Measurements from ENCODE around the gene DYNC1H1. TPM values are rescaled to one million over a fixed set of nuclear protein-coding genes. Genes with fewer than 3 reads are reported as not detected.
"Not testable (repeated sequence)": the region's sequence is repeated elsewhere in the genome, so short reads cannot be mapped to it uniquely, and the experiment has no call there.

Gene DYNC1H1
- total RNA-seq, 1 donor from 2014 or later: 499 TPM

DNA sequence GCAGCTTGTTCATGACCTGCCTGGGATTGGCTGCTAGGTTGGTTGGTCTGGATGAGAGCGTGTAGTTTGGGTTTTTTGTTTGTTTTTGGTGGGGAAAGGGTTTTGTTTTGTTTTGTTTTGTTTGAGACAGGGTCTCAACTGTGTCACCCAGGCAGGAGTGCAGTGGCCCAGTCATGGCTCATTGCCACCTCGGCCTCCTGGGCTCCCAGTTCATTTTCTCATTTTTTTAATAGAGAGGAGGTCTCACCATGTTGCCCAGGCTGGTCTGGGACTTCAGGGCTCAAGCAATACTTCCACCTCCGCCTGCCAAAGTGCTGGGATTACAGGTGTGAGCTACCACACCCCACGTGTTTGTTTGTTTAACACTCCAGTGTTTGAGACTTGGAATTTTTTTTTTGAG is 3.8 kb downstream of the DYNC1H1 start:
- H3K4me3 ChIP-seq: no peak overlapping the region
- H3K9me3 ChIP-seq: no peaks in the 10 kb centered on the region
- H3K36me3 ChIP-seq: peaks cover 0 to 10% of the 10 kb centered on the region in 2 donors
- intact Hi-C loops (cut with DNase I): no loop called here
- no peak for DNase-seq (ENCODE audit: extremely low spot score in 2 of 2)
- H3K27ac ChIP-seq: peak overlapping the region; percentile 47
- no peaks in the 10 kb centered on the region for H3K27me3 ChIP-seq
- TF ChIP-seq, protein P1, sequence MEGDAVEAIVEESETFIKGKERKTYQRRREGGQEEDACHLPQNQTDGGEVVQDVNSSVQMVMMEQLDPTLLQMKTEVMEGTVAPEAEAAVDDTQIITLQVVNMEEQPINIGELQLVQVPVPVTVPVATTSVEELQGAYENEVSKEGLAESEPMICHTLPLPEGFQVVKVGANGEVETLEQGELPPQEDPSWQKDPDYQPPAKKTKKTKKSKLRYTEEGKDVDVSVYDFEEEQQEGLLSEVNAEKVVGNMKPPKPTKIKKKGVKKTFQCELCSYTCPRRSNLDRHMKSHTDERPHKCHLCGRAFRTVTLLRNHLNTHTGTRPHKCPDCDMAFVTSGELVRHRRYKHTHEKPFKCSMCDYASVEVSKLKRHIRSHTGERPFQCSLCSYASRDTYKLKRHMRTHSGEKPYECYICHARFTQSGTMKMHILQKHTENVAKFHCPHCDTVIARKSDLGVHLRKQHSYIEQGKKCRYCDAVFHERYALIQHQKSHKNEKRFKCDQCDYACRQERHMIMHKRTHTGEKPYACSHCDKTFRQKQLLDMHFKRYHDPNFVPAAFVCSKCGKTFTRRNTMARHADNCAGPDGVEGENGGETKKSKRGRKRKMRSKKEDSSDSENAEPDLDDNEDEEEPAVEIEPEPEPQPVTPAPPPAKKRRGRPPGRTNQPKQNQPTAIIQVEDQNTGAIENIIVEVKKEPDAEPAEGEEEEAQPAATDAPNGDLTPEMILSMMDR (IDR thresholded peaks at IDR 0.05): no peak
- TF ChIP-seq POLR2AphosphoS5 (IDR thresholded peaks at IDR 0.05; ENCODE audit: insufficient read depth in 1 of 2, low read depth in 1 of 2) (no peak), POLR2A (IDR thresholded peaks at IDR 0.05) (no peak)
- peaks cover 69% of the 10 kb centered on the region for H3K4me1 ChIP-seq

DNA sequence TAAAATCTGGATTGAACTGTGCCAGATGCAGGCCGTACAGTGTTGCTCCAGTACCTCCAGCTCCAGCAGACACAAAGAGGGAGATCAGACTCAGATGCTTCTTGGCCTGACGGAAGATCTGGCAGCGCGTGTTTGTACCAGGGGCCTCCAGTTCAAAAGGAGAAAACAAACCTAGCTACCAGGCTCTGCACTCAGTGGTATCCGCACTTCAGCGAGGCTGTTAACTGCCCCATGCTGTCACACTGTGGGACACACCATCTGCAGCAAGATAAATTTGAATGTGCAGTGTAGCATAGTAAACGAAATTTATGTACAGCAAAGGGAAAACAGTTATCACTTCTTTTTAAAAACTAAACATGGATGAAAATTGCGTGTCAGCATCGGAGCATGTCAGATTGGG is 5.1 kb downstream of the DYNC1H1 start:
- Histone ChIP-seq H3K4me3 (no peak overlapping the region), H3K27me3 (no peaks in the 10 kb centered on the region), H3K36me3 (peaks cover 0 to 10% of the 10 kb centered on the region in 2 donors), H3K4me1 (peaks cover 76% of the 10 kb centered on the region), H3K27ac (no peak overlapping the region), H3K9me3 (no peaks in the 10 kb centered on the region)
- DNase-seq (ENCODE audit: extremely low spot score in 2 of 2): no peak
- intact Hi-C loops (cut with DNase I): no loop called here
- TF ChIP-seq POLR2AphosphoS5 (IDR thresholded peaks at IDR 0.05; ENCODE audit: insufficient read depth in 1 of 2, low read depth in 1 of 2): no peak
- TF ChIP-seq, protein P1 (IDR thresholded peaks at IDR 0.05): no peak
- no peak for TF ChIP-seq POLR2A (IDR thresholded peaks at IDR 0.05)

DNA sequence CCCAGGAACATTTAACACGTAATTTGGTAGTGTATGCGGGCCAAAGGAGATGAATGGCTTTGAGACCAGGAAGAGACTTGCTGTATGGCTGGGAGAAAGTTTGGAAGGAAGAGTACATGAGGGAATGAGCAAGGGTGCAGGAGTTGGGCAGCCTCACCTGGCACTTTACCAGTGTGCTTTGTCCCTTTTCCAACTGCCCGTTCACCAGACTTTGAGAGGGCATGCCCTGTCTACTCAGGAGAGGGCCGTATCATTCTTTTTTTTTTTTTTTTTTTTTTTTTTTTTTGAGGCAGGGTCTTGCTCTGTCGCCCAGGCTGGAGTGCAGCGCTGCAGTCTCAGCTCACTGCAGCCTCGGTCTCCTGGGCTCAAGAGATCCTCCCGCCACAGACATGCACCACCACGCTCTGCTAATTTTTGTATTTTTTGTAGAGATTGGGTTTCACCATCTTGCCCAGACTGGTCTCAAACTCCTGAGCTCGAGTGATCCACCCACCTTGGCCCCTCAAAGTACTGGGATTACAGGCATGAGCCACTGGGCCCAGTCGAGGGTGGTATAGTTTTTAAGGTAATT is 6.5 kb downstream of the DYNC1H1 start:
- H3K27ac ChIP-seq: peak overlapping the region; percentile 79
- peaks cover 81% of the 10 kb centered on the region for H3K4me1 ChIP-seq
- no peak for DNase-seq (ENCODE audit: extremely low spot score in 2 of 2)
- no peak for TF ChIP-seq POLR2A (IDR thresholded peaks at IDR 0.05)
- no peak for TF ChIP-seq POLR2AphosphoS5 (IDR thresholded peaks at IDR 0.05; ENCODE audit: insufficient read depth in 1 of 2, low read depth in 1 of 2)
- TF ChIP-seq, protein P1 (IDR thresholded peaks at IDR 0.05): no peak
- no peak overlapping the region for H3K4me3 ChIP-seq
- intact Hi-C loops (cut with DNase I): no loop called here
- H3K27me3 ChIP-seq: no peaks in the 10 kb centered on the region
- H3K36me3 ChIP-seq: peaks cover 0 to 11% of the 10 kb centered on the region in 2 donors
- H3K9me3 ChIP-seq: no peaks in the 10 kb centered on the region

DNA sequence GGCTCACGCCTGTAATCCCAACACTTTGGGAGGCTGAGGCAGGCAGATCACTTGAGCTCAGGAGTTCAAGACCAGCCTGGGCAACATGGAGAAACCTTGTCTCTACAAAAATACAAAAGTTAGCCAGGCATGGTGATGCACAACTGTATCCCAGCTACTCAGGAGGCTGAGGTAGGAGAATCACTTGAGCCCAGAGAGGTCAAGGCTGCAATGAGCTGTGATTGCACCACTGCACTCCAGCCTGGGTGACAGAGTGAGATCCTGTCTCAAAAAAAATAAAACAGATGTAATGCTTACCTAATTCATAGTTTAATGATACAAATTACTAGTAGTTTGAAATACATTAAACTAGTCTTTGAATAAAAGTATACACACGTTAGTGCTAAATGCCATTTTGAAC is 7.1 kb downstream of the DYNC1H1 start:
- Histone ChIP-seq H3K27ac (peak overlapping the region; percentile 79), H3K36me3 (peaks cover 0 to 16% of the 10 kb centered on the region in 2 donors), H3K4me1 (peaks cover 75% of the 10 kb centered on the region)
- H3K9me3 ChIP-seq; H3K27me3 ChIP-seq; intact Hi-C loops (cut with DNase I); H3K4me3 ChIP-seq; DNase-seq (ENCODE audit: extremely low spot score in 2 of 2): not testable (repeated sequence)

GRCh38 chr14:101972126-101972866 is 7.9 kb downstream of the DYNC1H1 start:
- Histone ChIP-seq H3K27me3 (no peaks in the 10 kb centered on the region), H3K9me3 (no peaks in the 10 kb centered on the region), H3K4me1 (peaks cover 67% of the 10 kb centered on the region), H3K27ac (peak overlapping the region; percentile 79), H3K36me3 (peaks cover 0 to 25% of the 10 kb centered on the region in 2 donors), H3K4me3 (no peak overlapping the region)
- TF ChIP-seq POLR2AphosphoS5 (IDR thresholded peaks at IDR 0.05; ENCODE audit: insufficient read depth in 1 of 2, low read depth in 1 of 2) (peak; percentile 30 to 99), POLR2A (IDR thresholded peaks at IDR 0.05) (no peak)
- DNase-seq (ENCODE audit: extremely low spot score in 2 of 2): peak in 1 of 2 donors; percentile 96
- intact Hi-C loops (cut with DNase I): no loop called here

DNA sequence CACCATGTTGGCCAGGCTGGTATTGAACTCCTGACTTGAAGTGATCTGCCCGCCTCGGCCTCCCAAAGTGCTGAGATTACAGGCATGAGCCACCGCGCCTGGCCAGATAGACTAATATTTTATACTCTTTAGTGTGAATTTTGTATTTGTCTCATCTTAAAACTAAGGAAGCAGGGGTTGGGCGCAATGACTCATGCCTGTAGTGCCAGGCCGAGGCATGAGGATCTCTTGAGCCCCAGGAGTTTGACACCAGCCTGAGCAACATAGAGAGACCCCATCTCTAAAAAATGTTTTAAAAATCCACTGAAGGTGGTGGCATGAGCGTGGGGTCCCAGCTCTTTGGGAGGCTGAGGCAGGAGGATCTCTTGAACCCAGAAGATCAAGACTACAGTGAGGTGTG is 9.0 kb downstream of the DYNC1H1 start:
- intact Hi-C loops (cut with DNase I): no loop called here
- Histone ChIP-seq H3K4me3 (no peak overlapping the region), H3K9me3 (no peaks in the 10 kb centered on the region), H3K27ac (peak overlapping the region; percentile 79), H3K36me3 (peaks cover 0 to 25% of the 10 kb centered on the region in 2 donors), H3K4me1 (peaks cover 56% of the 10 kb centered on the region), H3K27me3 (no peaks in the 10 kb centered on the region)
- DNase-seq (ENCODE audit: extremely low spot score in 2 of 2): no peak
- TF ChIP-seq POLR2A (IDR thresholded peaks at IDR 0.05) (no peak), POLR2AphosphoS5 (IDR thresholded peaks at IDR 0.05; ENCODE audit: insufficient read depth in 1 of 2, low read depth in 1 of 2) (no peak)
- TF ChIP-seq, protein P1 (IDR thresholded peaks at IDR 0.05): no peak
